ENCODE measurements around the gene ATXN7.

Gene ATXN7

GRCh38 chr3:64023187-64023860 lies 159.7 kb downstream of the ATXN7 start, which contains the start of gene PSMD6:
Gene PSMD6, minus strand, starts transcription at chr3:64023494. Its CDS starts 75 bp downstream, at chr3:64023419.
- DNase-seq (ENCODE audit: low spot score): peak; percentile 93

- no peak for DNase-seq (ENCODE audit: low spot score)
These were observed 160.2 kb downstream of the ATXN7 start for GRCh38 chr3:64023861-64024223.

- no peak for DNase-seq (ENCODE audit: low spot score)
These were observed 162.7 kb downstream of the ATXN7 start for GRCh38 chr3:64026346-64026745.

- no peak for DNase-seq (ENCODE audit: low spot score)
These were observed 164.0 kb downstream of the ATXN7 start for GRCh38 chr3:64027658-64028057.

DNA sequence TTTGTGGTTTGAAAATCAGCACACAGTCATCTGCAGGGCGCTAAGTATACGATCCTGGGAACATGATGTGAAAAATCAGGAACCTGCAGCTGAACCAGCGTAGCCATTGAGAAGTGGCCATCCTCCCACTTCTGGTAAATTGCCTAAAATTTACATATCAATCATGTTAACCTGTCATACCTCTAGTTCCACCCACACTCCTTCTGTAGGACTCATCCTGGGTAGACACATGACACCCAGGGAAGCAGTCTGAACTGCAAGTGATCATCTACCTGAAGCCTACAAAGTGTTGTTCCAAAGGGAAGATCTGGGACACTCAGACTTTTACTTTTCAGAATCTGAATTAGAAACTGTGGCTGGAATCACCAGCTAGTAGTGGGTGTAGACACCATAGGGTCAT lies 165.1 kb downstream of the ATXN7 start:
- no peak for DNase-seq (ENCODE audit: low spot score)

DNA sequence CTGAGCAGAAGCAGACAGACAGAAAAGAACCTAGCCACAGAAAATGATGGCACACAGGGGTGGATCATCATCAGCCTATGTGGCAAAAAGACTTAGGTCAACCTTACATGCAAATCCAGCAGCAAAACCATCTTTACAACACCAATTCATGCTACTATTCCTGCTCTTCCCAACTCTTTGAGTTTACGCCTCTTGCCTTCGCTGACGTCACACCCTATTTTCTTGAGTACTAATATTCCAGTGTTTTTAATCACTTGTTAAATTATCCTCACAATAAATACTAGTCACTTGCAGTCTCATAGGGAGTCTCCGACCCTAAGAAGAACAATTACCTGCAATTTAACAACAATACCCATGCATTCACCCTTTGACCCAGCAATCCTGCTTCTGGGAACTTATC lies 165.6 kb downstream of the ATXN7 start:
- DNase-seq (ENCODE audit: low spot score): no peak

- peak; percentile 74 for DNase-seq (ENCODE audit: low spot score)
These were observed 167.1 kb downstream of the ATXN7 start for GRCh38 chr3:64030741-64031140.

DNA sequence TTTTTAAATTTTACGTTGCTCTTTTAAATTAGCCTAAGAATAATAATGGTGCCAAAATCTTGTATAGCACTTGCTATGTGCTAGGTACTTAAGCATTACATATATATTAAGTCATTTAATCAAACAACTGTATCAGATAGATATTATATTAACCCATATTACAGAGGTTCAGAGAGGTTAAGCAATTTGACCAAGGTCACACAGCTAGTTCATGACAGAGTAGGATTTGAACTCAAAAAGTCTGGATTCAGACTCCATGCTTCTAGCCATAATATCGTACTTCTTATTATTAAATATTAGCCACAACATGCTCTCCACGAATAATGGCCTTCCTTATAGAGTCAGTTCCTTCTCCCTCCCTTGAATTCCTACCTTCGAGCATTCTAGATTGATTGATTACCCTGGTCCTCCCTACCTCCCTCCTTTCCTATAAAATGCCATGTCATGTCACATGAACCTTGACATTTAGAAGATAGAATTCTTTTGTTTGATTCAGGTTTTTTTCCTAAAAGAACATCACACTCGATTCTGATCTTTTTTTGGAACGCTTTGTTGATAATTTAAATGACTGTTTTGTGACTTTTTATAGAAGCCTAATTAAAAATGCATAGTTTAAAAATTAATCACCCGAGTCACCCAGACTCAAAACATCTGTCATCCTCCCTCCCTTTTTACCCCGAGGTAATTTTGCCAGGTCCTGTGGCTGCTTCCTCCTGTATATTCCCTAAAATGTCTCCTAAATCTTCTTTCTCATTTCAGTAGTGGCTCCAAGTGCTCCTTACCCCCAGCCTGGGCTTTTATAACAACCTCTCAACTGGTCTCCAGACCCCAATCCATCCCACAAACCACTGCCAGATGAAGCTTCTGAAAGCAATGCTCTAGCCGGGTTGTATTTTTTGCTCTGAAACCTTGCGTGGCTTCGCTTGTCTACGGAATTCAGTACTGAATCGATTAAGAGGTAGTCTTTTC lies 168.2 kb downstream of the ATXN7 start:
- DNase-seq (ENCODE audit: low spot score): no peak

- no peak for DNase-seq (ENCODE audit: low spot score)
These were observed 169.4 kb downstream of the ATXN7 start for GRCh38 chr3:64033069-64033468.

DNA sequence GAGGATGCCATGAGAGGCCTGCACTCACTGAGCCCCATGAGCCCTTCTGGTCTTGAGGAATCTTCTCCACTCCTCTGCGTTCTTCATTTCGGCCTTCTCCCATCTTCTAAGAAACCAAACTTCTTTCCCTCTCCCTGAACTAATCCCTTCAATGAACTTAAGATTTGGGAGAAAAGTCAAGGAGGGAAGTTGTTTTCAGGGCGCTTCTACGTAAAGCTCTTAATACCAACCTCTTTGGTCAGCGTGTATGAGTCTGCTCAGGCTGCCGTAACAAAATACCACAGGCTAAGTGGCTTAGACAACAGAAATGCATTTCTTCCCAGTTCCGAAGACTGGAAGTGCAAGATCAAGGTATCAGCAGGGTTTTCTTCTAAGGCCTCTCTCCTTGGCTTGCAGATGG lies 173.4 kb downstream of the ATXN7 start:
- no peak for DNase-seq (ENCODE audit: low spot score)

GRCh38 chr3:64038253-64038767 lies 174.6 kb downstream of the ATXN7 start:
- DNase-seq (ENCODE audit: low spot score): no peak

DNA sequence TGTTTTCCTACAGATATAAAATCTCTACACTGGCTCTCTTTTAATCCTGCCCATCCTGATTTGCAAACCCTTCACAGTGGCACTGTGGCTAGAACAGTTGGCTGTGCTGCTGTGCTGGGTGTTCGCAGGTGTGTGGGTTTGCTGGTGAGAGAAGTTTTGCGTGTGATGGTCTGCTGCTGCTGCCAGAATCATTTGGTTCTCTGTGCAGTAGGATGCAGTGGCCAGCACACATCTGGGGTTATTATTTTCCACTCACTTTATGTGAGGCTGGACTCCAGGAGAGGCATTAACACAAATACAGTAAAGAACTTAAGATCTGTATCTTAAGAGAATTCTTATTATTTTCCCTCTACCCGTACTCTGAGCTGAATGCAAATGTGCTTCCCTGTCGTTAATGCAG lies 175.7 kb downstream of the ATXN7 start:
- DNase-seq (ENCODE audit: low spot score): no peak

DNA sequence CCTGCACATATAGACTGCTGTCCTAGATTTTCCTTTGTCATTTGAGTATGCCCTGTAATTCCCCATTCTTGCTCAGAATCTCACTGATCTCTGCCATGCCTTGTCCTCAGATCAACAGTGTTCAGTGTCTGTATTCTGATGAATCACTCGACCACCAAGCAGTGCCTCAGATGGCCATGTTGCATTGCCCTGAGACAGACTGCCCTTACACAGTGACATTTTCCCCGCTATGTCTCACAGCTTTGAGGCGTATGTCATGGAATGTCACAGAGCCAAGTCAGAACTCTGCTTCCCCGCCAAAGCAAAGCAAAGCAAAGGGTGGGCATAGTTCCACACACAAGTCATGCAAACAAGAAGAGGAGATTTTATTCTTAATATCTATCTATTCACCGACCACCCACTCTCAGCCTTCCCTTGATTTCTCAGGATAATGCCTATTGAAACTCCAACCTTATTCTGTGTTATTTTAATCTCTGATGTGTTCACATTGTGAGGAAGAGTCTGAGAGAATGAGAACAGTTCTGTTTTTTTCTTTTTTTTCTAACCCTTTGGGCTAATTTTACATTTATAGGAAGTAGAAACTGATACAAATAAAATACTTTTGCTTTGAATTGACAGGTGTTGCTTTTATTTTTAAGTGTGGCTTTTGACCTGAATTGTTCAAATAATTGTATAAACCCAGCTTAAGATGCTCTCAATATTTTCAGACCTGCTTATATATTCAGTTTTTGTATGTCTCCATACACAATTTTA lies 176.5 kb downstream of the ATXN7 start:
- DNase-seq (ENCODE audit: low spot score): no peak

DNA sequence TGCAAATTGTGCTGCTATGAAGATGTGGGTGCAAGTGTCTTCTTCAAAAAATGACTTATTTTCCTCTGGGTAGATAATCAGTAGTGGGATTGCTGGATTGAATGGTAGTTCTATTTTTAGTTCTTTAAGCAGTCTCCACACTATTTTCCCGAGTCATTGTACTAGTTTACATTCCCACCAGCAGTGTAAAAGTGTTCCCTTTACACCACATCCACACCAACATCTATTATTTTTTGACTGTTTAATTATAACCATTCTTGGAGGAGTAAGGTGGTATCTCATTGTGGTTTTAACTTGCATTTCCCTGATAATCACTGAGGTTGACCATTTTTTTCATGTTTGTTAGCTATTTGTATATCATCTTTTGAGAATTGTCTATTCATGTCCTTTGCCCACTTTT lies 179.3 kb downstream of the ATXN7 start:
- no peak for DNase-seq (ENCODE audit: low spot score)

- no peak for DNase-seq (ENCODE audit: low spot score)
These were observed 182.9 kb downstream of the ATXN7 start for GRCh38 chr3:64046592-64046991.

DNA sequence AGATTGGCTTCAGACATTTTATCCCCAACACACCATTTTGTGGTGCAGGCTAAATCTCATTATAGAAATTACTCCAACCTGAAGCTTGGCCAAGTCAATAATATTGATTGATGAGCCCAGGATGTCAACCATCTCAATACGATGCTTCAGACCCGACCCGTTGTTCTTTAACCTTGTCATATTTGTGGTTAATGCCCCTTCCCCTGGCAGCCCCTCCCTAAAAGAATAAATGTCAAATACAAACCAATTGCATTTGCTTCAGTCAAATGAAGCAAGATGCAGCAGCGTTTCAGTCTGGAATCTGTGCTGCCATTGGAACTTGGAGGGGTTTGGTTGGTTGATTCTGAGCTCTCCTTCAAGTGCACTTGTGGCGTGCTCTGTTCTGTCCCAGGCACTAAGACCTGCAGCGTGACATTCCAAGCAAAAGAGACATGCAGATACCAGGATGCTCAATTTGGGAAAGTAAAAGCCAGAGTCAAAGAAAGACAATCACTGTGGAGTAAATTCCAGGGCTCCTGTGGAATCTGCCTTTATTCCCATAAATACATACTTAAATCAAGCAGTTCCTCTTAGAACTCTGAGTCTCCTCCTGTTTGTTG lies 183.4 kb downstream of the ATXN7 start:
- DNase-seq (ENCODE audit: low spot score): no peak

DNA sequence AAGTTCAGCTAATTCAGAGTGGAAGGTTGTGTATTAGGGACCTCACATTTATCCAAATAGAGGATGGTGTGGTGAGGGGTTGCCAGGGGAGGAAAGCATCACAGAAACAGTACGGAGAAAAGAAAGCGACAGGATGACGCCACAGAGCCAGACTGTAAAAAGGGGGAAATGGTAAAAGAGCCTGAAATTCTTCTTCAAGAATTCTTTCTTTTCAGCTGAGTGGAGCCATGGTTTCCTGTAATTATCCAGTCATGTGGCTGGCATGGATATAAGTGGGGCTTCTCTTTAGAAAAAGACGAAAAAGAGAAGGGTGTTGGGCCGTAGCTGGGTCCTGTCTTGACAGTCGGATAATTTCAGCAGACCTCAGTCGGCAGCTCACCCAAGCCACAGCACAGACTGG lies 184.1 kb downstream of the ATXN7 start:
- no peak for DNase-seq (ENCODE audit: low spot score)

GRCh38 chr3:64048631-64049061 lies 185.0 kb downstream of the ATXN7 start:
- DNase-seq (ENCODE audit: low spot score): no peak

GRCh38 chr3:64049136-64049535 lies 185.5 kb downstream of the ATXN7 start:
- DNase-seq (ENCODE audit: low spot score): no peak

GRCh38 chr3:64049832-64050231 lies 186.2 kb downstream of the ATXN7 start:
- no peak for DNase-seq (ENCODE audit: low spot score)
